Thymus (tissue), 11 donors: Measurements from ENCODE around the gene HHIPL1. TPM values are rescaled to one million over a fixed set of nuclear protein-coding genes. Genes with fewer than 3 reads are reported as not detected.

Experiments
- DNase-seq, 9 donors: peaks; one replicate each; pipeline ENCODE4 v3.0.0-alpha.2; 2013; ENCODE audit warnings: low spot score in 9 of 9, low read depth in 6 of 9, missing footprints in 1 of 9
- H3K27ac ChIP-seq, 2 donors: one replicate each; pipeline ENCODE4 v1.5.1; 2013; ENCODE audit warnings: control low read depth in 1 of 2, low read depth in 1 of 2, low read length in 1 of 2, mild to moderate bottlenecking in 1 of 2, moderate library complexity in 1 of 2
- H3K27me3 ChIP-seq, 2 donors: one replicate each; pipeline ENCODE4 v1.5.1; 2013; ENCODE audit warnings: low read length in 1 of 2; ENCODE audit not compliant: control insufficient read depth in 2 of 2, insufficient read depth in 1 of 2
- H3K36me3 ChIP-seq, 2 donors: one replicate each; pipeline ENCODE4 v1.5.1; 2013; ENCODE audit warnings: low read length in 1 of 2, mild to moderate bottlenecking in 1 of 2, moderate library complexity in 1 of 2; ENCODE audit not compliant: control insufficient read depth in 2 of 2, insufficient read depth in 2 of 2
- H3K4me1 ChIP-seq, 2 donors: one replicate each; pipeline ENCODE4 v1.5.1; 2013; ENCODE audit warnings: low read length in 2 of 2; ENCODE audit not compliant: control insufficient read depth in 2 of 2, insufficient read depth in 2 of 2
- H3K4me3 ChIP-seq, 2 donors: one replicate each; pipeline ENCODE4 v1.5.1; 2013; ENCODE audit warnings: low read length in 2 of 2, control low read depth in 1 of 2, mild to moderate bottlenecking in 1 of 2
- H3K9me3 ChIP-seq, 2 donors: one replicate each; pipeline ENCODE4 v1.5.1; 2013; ENCODE audit warnings: low read length in 1 of 2, mild to moderate bottlenecking in 1 of 2; ENCODE audit not compliant: control insufficient read depth in 2 of 2, insufficient read depth in 1 of 2
- WGBS: extraction: QIAGEN DNeasy Blood & Tissue Kit; methylation state at CpG from one replicate; pipeline ENCODE4 v1.1.7; 2013; 5-methylcytosine and 5-hydroxymethylcytosine counted together
- polyA plus RNA-seq: library from polyadenylated mRNA; stranded (reverse); fragments of 200-250 nt; gene quantifications from one replicate; pipeline ENCODE4 v1.2.3, GENCODE V29; 2013
- total RNA-seq: library from RNA; stranded (reverse); fragments of 120-200 nt; gene quantifications from one replicate; pipeline ENCODE4 v1.2.4, GENCODE V29; 2013
- donor health status: healthy.

HHIPL1 gene
- total and polyA plus RNA-seq, 2 donors, result 0.23 to 0.33 TPM

GRCh38 chr14:99651953-99652746 is 7.2 kb downstream of the HHIPL1 start:
- H3K4me1 ChIP-seq, result no peaks in the 10 kb centered on the region
- H3K27me3 ChIP-seq, result peaks cover 2 to 18% of the 10 kb centered on the region in 2 donors
- DNase-seq, result no peak
- H3K9me3 ChIP-seq, result peaks cover 0 to 4% of the 10 kb centered on the region in 2 donors
- no peak overlapping the region for H3K27ac ChIP-seq
- no peaks in the 10 kb centered on the region for H3K36me3 ChIP-seq
- 95% methylated on average over 32 of the region's 32 CpGs for WGBS
- no peak overlapping the region for H3K4me3 ChIP-seq

DNA sequence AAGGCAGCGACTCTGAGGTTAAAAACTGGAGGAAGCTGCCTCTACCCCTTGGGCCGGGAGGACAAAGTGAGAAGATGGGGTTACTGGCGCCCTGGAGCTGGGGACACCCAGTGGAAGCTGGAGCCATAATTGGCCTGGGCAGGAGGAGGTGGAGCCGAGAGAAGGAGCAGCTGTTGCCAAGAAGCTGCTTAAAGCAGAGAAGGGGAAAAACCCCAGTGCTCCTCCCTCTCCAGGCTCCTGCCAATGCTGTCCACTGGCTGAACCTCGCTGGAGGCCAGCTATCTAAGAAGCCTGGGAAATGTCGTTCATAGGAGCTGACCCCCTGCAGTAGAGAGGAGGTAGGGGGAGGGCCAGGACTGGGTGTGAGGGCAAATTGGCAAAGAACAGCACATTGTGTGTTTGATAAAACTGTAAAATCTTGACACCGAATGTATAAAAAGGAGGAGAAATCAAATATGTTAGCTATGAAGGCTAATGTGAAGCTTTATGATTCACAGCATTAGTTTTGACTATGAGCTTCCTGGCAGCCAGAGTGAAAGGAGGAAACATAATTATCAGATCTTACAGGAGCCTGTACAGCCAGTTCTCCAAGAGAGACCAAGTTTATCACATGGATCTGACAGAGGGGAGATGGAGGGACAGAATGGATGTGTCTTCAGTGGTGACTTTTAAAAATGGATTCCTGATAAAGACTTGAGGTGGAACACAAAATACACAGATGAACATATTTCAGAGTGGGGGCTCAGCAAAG is 9.5 kb downstream of the HHIPL1 start:
- Histone ChIP-seq H3K4me3 (no peak overlapping the region), H3K27me3 (peaks cover 13 to 33% of the 10 kb centered on the region in 2 donors), H3K36me3 (no peaks in the 10 kb centered on the region), H3K27ac (no peak overlapping the region), H3K4me1 (no peaks in the 10 kb centered on the region), H3K9me3 (no peaks in the 10 kb centered on the region)
- 74% methylated on average over 7 of the region's 7 CpGs for WGBS
- peak in 1 of 9 donors; percentile 5 for DNase-seq

GRCh38 chr14:99655521-99655920 is 10.6 kb downstream of the HHIPL1 start:
- Histone ChIP-seq H3K36me3 (no peaks in the 10 kb centered on the region), H3K4me1 (no peaks in the 10 kb centered on the region), H3K4me3 (no peak overlapping the region), H3K27me3 (peaks cover 23 to 44% of the 10 kb centered on the region in 2 donors), H3K9me3 (no peaks in the 10 kb centered on the region), H3K27ac (no peak overlapping the region)
- 96% methylated on average over 4 of the region's 4 CpGs for WGBS
- no peak for DNase-seq

- Histone ChIP-seq H3K27me3 (peaks cover 28 to 50% of the 10 kb centered on the region in 2 donors), H3K36me3 (no peaks in the 10 kb centered on the region), H3K4me1 (no peaks in the 10 kb centered on the region), H3K9me3 (no peaks in the 10 kb centered on the region), H3K4me3 (no peak overlapping the region), H3K27ac (no peak overlapping the region)
- no peak for DNase-seq
- WGBS, result 89% methylated on average over 5 of the region's 5 CpGs
Measured at GRCh38 chr14:99656171-99656570, 11.2 kb downstream of the HHIPL1 start.

GRCh38 chr14:99657645-99658155 is 12.8 kb downstream of the HHIPL1 start:
- Histone ChIP-seq H3K27me3 (peaks cover 28 to 65% of the 10 kb centered on the region in 2 donors), H3K9me3 (no peaks in the 10 kb centered on the region), H3K4me3 (no peak overlapping the region), H3K36me3 (no peaks in the 10 kb centered on the region), H3K27ac (no peak overlapping the region), H3K4me1 (no peaks in the 10 kb centered on the region)
- WGBS, result 70% methylated on average over 1 of the region's 1 CpG
- DNase-seq, result no peak

DNA sequence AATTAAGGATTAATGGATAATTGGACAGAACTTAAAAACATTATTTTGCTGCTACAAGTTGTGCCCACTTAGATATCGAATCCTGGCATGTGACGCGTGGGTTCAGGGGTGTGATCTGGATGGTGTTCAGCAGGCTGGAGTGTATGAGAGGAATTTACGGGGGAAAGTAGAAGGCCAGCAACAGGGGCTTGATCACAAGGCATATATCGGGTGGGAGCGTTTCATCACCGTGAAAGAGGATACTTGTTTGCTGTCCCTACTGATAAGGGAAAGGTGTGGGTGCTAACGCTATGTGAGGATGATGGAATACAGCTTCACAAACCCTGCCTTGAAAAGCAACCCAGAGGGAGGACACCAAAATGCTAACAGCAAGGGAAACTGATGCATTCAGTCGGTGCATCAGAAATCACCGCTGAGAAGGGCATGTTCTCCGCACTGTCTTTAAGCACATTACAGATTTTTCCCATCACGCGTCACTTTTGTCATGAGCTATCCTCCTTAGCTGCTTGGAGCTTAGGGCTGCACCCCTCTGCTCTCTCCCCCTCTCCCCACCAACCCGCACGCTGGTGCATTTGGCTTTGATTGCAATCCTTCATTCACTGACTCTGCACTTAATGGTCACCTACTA is 13.4 kb downstream of the HHIPL1 start:
- DNase-seq, result no peak
- Histone ChIP-seq H3K36me3 (no peaks in the 10 kb centered on the region), H3K4me3 (no peak overlapping the region), H3K27me3 (peaks cover 28 to 70% of the 10 kb centered on the region in 2 donors), H3K9me3 (no peaks in the 10 kb centered on the region), H3K27ac (no peak overlapping the region), H3K4me1 (no peaks in the 10 kb centered on the region)
- WGBS, result 74% methylated on average over 15 of the region's 15 CpGs

GRCh38 chr14:99659333-99659741 is 14.4 kb downstream of the HHIPL1 start:
- no peaks in the 10 kb centered on the region for H3K9me3 ChIP-seq
- no peak for DNase-seq
- no peaks in the 10 kb centered on the region for H3K4me1 ChIP-seq
- H3K27me3 ChIP-seq, result peaks cover 28 to 77% of the 10 kb centered on the region in 2 donors
- no peak overlapping the region for H3K4me3 ChIP-seq
- no peak overlapping the region for H3K27ac ChIP-seq
- H3K36me3 ChIP-seq, result no peaks in the 10 kb centered on the region
- WGBS, result 13% methylated on average over 58 of the region's 58 CpGs

GRCh38 chr14:99660006-99660566 is 15.2 kb downstream of the HHIPL1 start:
- H3K27ac ChIP-seq, result no peak overlapping the region
- WGBS, result 23% methylated on average over 37 of the region's 37 CpGs
- peaks cover 28 to 78% of the 10 kb centered on the region in 2 donors for H3K27me3 ChIP-seq
- no peaks in the 10 kb centered on the region for H3K9me3 ChIP-seq
- no peaks in the 10 kb centered on the region for H3K36me3 ChIP-seq
- no peak overlapping the region for H3K4me3 ChIP-seq
- no peak for DNase-seq
- no peaks in the 10 kb centered on the region for H3K4me1 ChIP-seq
